ENCODE data around the gene CNOT1.

Gene CNOT1

DNA sequence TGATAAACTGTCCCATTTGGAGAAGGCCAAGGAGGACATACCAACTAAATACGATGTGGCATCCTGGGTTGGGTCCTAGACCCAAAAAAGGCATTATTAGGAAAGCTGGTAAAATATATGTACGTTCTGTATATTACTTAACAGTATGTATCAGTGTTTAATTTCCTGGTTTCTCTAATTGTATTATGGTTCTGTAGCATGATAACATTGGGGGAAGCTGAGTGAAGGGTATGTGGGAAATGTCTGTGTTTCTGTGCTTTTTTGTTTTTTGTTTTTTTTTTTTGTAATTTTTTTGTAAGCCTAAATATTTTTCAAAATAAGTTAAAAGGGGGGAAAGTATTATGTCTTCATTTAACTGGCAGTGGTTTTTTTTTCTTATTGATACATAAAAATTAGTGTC lies 151.2 kb downstream of the CNOT1 start:
- H3K27ac ChIP-seq (ENCODE audit: extremely low read depth, low read depth, low read length), result no peak overlapping the region
- no peak overlapping the region for H3K4me3 ChIP-seq (ENCODE audit: low read depth, low read length)
- ChIA-PET POLR2A (no interaction called here), CTCF (interaction anchor here (0.6 to 1.4 kb wide), 2 partner anchors 8 to 9 kb away, joined by 3 read pairs; no protein-coding TSS in a partner anchor)
- no peaks in the 10 kb centered on the region for H3K9me3 ChIP-seq (ENCODE audit: control insufficient read depth, insufficient read depth, low read depth, low read length)
- no peaks in the 10 kb centered on the region for H3K36me3 ChIP-seq (ENCODE audit: control insufficient read depth in 2 of 2, insufficient read depth in 1 of 2, low read length in 2 of 2)
- TF ChIP-seq SP2 (tag by site-specific recombination; IDR thresholded peaks at IDR 0.05) (no peak), ZNF529 (tag by site-specific recombination; IDR thresholded peaks at IDR 0.05; ENCODE audit: insufficient replicate concordance) (peak; percentile 98)
- TF ChIP-seq, protein P1, sequence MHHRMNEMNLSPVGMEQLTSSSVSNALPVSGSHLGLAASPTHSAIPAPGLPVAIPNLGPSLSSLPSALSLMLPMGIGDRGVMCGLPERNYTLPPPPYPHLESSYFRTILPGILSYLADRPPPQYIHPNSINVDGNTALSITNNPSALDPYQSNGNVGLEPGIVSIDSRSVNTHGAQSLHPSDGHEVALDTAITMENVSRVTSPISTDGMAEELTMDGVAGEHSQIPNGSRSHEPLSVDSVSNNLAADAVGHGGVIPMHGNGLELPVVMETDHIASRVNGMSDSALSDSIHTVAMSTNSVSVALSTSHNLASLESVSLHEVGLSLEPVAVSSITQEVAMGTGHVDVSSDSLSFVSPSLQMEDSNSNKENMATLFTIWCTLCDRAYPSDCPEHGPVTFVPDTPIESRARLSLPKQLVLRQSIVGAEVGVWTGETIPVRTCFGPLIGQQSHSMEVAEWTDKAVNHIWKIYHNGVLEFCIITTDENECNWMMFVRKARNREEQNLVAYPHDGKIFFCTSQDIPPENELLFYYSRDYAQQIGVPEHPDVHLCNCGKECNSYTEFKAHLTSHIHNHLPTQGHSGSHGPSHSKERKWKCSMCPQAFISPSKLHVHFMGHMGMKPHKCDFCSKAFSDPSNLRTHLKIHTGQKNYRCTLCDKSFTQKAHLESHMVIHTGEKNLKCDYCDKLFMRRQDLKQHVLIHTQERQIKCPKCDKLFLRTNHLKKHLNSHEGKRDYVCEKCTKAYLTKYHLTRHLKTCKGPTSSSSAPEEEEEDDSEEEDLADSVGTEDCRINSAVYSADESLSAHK (tag by site-specific recombination; IDR thresholded peaks at IDR 0.05), result no peak
- TF ChIP-seq, protein P2, sequence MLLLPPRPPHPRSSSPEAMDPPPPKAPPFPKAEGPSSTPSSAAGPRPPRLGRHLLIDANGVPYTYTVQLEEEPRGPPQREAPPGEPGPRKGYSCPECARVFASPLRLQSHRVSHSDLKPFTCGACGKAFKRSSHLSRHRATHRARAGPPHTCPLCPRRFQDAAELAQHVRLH (tag by site-specific recombination; IDR thresholded peaks at IDR 0.05), result no peak
- no peaks in the 10 kb centered on the region for H3K4me1 ChIP-seq (ENCODE audit: control insufficient read depth, insufficient read depth, low read length)

GRCh38 chr16:58476791-58477190 lies 152.8 kb downstream of the CNOT1 start:
- POLR2A ChIA-PET, result interaction anchor here (1.3 kb wide), 1 partner anchor 13 kb away, joined by 4 read pairs; no protein-coding TSS in a partner anchor
- Histone ChIP-seq H3K27ac (ENCODE audit: extremely low read depth, low read depth, low read length) (no peak overlapping the region), H3K36me3 (ENCODE audit: control insufficient read depth in 2 of 2, insufficient read depth in 1 of 2, low read length in 2 of 2) (no peaks in the 10 kb centered on the region), H3K9me3 (ENCODE audit: control insufficient read depth, insufficient read depth, low read depth, low read length) (no peaks in the 10 kb centered on the region), H3K4me1 (ENCODE audit: control insufficient read depth, insufficient read depth, low read length) (no peaks in the 10 kb centered on the region), H3K4me3 (ENCODE audit: low read depth, low read length) (no peak overlapping the region)
- TF ChIP-seq ZNF701 (tag by site-specific recombination; IDR thresholded peaks at IDR 0.05), result no peak
- TF ChIP-seq ATF2 (tag by site-specific recombination; IDR thresholded peaks at IDR 0.05; ENCODE audit: low read depth), result no peak
- no peak for TF ChIP-seq SALL2 (tag by site-specific recombination; IDR thresholded peaks at IDR 0.05; ENCODE audit: borderline replicate concordance)
- no peak for TF ChIP-seq ZNF768 (tag by site-specific recombination; IDR thresholded peaks at IDR 0.05)
- no peak for TF ChIP-seq ZNF707 (tag by site-specific recombination; IDR thresholded peaks at IDR 0.05)
- TF ChIP-seq ZNF175 (tag by site-specific recombination; IDR thresholded peaks at IDR 0.05), result no peak
- TF ChIP-seq ZNF558 (tag by site-specific recombination; IDR thresholded peaks at IDR 0.05), result no peak
- CTCF ChIA-PET, result interaction anchor here (0.6 to 1.4 kb wide), 4 partner anchors 11 to 140 kb away, joined by 3 to 4 read pairs (median 4); no protein-coding TSS in a partner anchor

DNA sequence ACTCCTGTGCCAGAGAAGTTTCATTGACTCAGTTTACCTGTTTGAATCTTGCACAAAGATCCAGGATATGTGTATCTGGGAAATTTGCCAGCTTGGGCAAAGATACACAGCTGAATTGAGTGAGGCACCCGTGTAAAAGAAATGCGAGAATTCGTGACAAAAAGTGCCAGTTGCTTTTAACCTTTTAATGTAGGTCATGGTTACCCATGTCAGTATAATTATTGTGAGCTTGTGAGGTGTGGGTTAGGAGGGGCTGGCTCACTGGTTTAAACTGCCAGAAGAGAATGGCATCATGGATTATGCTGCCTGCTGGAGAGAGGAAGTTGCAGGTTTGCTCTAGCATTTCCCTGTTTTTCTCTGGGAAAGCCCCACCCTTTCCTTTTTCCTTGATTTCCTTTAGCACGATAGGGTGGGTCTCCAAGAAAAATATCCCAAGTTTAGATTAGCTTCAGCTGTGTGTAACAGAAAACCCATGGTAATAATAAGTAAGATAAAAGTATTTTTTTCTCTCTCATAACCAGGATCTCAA lies 154.5 kb downstream of the CNOT1 start:
- Histone ChIP-seq H3K4me1 (ENCODE audit: control insufficient read depth, insufficient read depth, low read length) (no peaks in the 10 kb centered on the region), H3K27ac (ENCODE audit: extremely low read depth, low read depth, low read length) (no peak overlapping the region), H3K4me3 (ENCODE audit: low read depth, low read length) (no peak overlapping the region), H3K9me3 (ENCODE audit: control insufficient read depth, insufficient read depth, low read depth, low read length) (no peaks in the 10 kb centered on the region), H3K36me3 (ENCODE audit: control insufficient read depth in 2 of 2, insufficient read depth in 1 of 2, low read length in 2 of 2) (no peaks in the 10 kb centered on the region)
- ChIA-PET POLR2A (no interaction called here), CTCF (interaction anchor here (0.8 to 1.2 kb wide), 2 partner anchors 139 kb away, joined by 4 to 6 read pairs; no protein-coding TSS in a partner anchor)
- TF ChIP-seq ZNF654 (tag by site-specific recombination; IDR thresholded peaks at IDR 0.05; ENCODE audit: low read depth), result no peak
- no peak for TF ChIP-seq ZNF558 (tag by site-specific recombination; IDR thresholded peaks at IDR 0.05)
- TF ChIP-seq ZNF518A (tag by site-specific recombination; conservative IDR thresholded peaks at IDR 0.05; ENCODE audit: low read depth), result no peak
- no peak for TF ChIP-seq HIC1 (tag by site-specific recombination; IDR thresholded peaks at IDR 0.05)
- TF ChIP-seq ZFP69B (tag by site-specific recombination; IDR thresholded peaks at IDR 0.05), result no peak
- no peak for TF ChIP-seq ZNF174 (tag by site-specific recombination; IDR thresholded peaks at IDR 0.05)
- no peak for TF ChIP-seq ZNF423 (tag by site-specific recombination; IDR thresholded peaks at IDR 0.05)
